Fibroblast of villous mesenchyme (primary cell): ENCODE measurements around the gene NTM. TPM values are rescaled to one million over a fixed set of nuclear protein-coding genes. Genes with fewer than 3 reads are reported as not detected.
A peak's percentile ranks its signal among the peaks of the same experiment; 100 is the strongest.
"Not testable (repeated sequence)": the region's sequence is repeated elsewhere in the genome, so short reads cannot be mapped to it uniquely, and the experiment has no call there.

Experiments used
- DNase-seq: peaks from one replicate; pipeline ENCODE4 v3.0.0-alpha.2; 2010; ENCODE audit warnings: low read depth
- H3K4me3 ChIP-seq: 2 replicates; pipeline ENCODE4 v1.5.1; 2011; ENCODE audit warnings: low read depth, mild to moderate bottlenecking, low read length
- total RNA-seq: library from RNA; depleted of rRNA; stranded (reverse); fragments of >200 nt; gene quantifications from 2 replicates; pipeline ENCODE4 v1.2.3, GENCODE V29; 2012
- TF ChIP-seq, protein P1 (sequence below): IDR thresholded peaks from 2 replicates; pipeline ENCODE4 v1.5.1; 2012; ENCODE audit warnings: low read depth, mild to moderate bottlenecking, low read length; ENCODE audit not compliant: insufficient read depth

NTM gene
- total RNA-seq, 1 donor: 7.3 TPM

DNA sequence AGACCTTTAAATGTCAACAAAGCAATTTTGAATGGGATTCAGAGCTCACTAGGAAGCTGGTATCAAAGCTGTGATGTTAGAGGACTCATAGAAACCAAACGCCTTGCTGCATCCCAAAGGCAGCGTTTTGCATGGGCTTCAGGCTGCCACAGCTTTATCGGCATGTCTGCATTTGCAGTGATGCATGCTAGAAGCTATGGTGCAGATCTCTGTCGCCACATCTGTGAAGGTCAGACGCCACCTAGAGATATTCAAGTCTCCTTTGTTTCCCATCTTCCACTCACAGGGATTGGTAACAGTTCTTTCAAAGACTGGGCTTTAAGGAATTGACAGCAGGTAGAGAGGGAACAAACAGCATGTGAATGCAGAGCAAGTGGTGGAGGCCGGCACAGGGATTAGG is 47.8 kb downstream of the NTM start:
- no peak for DNase-seq
- TF ChIP-seq, protein P1, sequence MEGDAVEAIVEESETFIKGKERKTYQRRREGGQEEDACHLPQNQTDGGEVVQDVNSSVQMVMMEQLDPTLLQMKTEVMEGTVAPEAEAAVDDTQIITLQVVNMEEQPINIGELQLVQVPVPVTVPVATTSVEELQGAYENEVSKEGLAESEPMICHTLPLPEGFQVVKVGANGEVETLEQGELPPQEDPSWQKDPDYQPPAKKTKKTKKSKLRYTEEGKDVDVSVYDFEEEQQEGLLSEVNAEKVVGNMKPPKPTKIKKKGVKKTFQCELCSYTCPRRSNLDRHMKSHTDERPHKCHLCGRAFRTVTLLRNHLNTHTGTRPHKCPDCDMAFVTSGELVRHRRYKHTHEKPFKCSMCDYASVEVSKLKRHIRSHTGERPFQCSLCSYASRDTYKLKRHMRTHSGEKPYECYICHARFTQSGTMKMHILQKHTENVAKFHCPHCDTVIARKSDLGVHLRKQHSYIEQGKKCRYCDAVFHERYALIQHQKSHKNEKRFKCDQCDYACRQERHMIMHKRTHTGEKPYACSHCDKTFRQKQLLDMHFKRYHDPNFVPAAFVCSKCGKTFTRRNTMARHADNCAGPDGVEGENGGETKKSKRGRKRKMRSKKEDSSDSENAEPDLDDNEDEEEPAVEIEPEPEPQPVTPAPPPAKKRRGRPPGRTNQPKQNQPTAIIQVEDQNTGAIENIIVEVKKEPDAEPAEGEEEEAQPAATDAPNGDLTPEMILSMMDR: no peak
- H3K4me3 ChIP-seq: no peak overlapping the region

DNA sequence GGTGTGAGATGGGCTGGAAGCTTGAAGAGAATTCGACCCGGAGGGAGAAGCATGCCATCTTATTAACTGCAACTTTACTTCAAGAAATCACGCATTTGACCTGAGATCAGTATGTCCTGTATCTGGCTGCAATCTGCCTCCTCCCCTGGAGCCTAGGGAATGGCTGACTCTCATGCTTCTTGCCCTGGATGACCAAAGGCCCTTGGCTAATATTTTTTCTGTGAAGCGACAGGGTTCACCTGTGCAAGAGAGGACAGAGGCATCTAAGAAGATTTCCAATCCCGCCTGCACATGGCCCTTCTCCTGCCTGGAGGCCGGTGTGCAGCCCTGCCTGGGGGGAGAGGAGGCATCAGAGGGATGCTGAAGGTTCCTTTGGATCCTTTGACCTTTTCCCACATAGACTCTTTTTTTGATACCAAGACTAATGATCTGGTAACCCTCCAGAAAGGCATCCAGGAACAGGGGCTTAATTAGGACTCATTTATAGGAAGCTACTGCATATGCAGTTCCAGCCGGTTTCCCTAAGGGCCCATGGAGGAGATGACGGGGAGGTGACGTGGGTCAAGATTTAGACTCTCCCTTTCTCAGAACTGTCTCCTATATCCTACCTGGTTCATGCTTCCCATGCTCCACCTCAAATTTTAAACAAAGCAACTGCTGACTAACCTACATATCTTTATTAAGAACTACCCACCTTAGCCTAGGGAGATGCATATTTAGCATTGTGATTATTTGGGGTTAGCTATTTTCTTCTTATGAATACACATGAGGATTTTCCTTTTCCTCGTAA is 50.8 kb downstream of the NTM start:
- H3K4me3 ChIP-seq: no peak overlapping the region
- no peak for DNase-seq
- TF ChIP-seq, protein P1: no peak

DNA sequence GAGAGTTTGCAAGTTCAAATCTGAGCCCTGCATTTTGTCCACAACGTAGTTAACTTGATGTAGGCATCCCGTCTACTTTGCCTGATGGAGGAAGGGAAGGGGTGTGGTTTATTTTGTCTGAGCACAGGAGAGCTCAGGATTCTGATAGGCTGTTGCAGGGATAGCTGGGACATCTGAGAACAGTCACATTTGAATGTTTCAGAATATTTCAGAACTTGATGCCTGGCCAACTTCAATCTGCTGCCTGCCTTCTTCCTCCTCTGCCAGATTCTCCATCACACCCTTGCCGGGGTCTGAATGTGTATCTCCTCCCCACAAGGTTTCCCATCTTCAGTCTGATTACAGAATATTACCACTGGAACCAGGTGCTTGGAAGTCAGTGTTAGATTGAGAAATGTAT is 51.6 kb downstream of the NTM start:
- no peak for DNase-seq
- TF ChIP-seq, protein P1: no peak
- H3K4me3 ChIP-seq: no peak overlapping the region

DNA sequence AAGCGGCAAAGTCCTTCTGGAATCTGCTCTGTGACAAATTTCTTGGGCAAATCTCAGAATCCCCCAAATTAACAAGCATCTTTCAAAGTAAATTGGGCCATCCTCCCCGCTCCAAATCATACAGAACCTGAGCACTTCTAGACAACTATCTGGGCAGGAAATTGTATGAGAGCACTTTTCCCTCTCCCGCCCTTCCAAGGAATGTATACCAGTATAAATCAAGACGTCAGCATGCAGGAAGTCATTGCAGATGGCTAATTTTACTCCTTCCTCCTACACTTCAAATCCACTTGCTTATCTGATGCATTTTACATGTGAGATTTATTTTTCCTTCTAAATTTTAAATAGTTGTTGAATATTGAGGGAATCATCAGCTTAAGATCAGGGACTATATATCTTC is 52.1 kb downstream of the NTM start:
- TF ChIP-seq, protein P1: no peak
- H3K4me3 ChIP-seq: no peak overlapping the region
- peak; percentile 2 for DNase-seq

DNA sequence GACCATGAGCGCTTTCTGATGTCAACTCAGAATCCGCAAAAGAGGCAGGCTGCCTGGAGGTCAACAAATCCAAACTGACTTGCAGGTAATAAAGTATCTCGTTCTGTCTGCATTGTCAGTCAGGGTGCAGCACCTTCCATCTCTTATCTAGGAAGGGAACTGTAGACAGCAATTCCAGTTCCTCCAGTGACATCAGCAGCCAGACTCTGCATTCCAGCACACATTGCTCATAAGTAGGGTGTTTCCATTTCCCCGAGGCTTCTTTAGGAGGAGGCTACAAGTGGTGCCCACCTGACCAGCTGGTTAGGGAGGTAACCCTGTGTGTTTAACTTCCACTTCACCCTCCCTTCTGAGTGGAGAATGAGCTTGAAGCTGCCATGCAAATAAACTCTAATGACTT is 53.3 kb downstream of the NTM start:
- DNase-seq: peak; percentile 17
- TF ChIP-seq, protein P1: no peak
- no peak overlapping the region for H3K4me3 ChIP-seq

DNA sequence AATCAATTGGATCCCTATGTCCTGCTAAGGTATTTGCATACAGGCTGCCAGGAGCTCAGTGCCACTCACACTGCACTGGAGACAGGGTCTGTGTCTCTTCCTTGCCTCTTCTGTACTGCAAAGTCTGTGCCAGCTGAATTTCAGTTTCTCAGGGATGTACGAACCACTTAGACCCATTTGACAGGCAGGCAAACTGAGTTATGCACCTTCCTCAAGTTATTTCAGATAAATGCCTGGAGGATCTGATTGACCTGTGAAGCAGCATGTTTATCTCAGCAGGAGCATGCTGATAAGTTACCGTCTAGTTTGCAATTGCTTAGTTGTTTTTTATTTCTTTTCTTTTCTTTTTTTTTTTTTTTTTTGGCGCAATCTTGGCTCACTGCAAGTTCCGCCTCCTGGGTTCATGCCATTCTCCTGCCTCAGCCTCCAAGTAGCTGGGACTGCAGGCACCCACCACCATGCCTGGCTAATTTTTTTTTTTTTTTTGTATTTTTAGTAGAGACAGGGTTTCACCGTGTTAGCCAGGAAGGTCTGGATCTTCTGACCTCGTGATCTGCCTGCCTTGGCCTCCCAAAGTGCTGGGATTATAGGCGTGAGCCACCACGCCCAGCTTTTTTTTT is 54.0 kb downstream of the NTM start:
- not testable (repeated sequence) for DNase-seq

DNA sequence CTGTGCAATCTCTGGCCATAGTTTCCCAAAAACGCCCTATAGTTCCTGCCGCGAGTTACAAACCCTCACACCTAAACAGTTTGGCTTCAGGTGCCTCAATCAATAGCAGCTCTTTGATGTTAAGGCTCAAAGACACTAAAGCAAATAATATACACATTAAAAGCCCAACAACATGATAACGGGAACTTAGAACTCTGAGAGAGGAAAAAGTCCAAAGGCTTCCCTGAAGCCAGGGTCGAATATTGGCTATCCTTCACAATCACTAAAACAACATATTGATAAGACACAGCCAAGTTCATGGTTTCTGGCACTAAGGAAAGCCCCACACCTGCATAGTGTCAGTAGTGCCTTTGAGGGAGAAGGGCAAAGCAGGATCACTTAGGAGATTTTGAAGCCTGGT is 54.9 kb downstream of the NTM start:
- DNase-seq: no peak
- TF ChIP-seq, protein P1: no peak
- no peak overlapping the region for H3K4me3 ChIP-seq

More for the DNA sequence above, 54.0 kb downstream of the NTM start:
- not testable (repeated sequence) for H3K4me3 ChIP-seq
